NCI-H748 (cell line): Measurements from ENCODE around the gene PKP4.
A peak's percentile ranks its signal among the peaks of the same experiment; 100 is the strongest.
"Not testable (repeated sequence)": the region's sequence is repeated elsewhere in the genome, so short reads cannot be mapped to it uniquely, and the experiment has no call there.

ENCODE experiments used
- DNase-seq: peaks from one replicate; lab custom pipeline; 2025; ENCODE audit not compliant: unreplicated experiment; lab: John Stamatoyannopoulos, UW

The PKP4 gene

DNA sequence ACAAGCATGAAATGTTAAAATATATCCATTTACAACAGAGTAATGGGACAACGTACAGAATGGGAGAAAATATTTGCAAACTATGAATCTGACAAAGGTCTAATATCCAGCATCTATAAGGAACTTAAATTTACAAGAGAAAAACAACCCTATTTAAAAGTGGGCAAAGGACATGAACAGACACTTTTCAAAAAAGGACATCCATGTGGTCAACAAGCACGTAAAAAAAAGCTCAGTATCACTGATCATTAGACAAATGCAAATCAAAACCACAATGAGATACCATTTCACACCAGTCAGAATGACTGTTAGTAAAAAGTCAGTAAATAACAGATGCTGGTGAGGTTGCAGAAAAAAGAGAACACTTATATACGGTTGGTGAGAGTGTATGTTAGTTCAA lies 16.1 kb downstream of the PKP4 start:
- not testable (repeated sequence) for DNase-seq

GRCh38 chr2:158473300-158473699 lies 16.5 kb downstream of the PKP4 start:
- DNase-seq = not testable (repeated sequence)

- DNase-seq = no peak
Observed at GRCh38 chr2:158473719-158474392, 17.1 kb downstream of the PKP4 start.

GRCh38 chr2:158474526-158475011 lies 17.8 kb downstream of the PKP4 start:
- DNase-seq = not testable (repeated sequence)

- DNase-seq = peak; percentile 10
Observed at GRCh38 chr2:158477202-158477601, 20.4 kb downstream of the PKP4 start.

DNA sequence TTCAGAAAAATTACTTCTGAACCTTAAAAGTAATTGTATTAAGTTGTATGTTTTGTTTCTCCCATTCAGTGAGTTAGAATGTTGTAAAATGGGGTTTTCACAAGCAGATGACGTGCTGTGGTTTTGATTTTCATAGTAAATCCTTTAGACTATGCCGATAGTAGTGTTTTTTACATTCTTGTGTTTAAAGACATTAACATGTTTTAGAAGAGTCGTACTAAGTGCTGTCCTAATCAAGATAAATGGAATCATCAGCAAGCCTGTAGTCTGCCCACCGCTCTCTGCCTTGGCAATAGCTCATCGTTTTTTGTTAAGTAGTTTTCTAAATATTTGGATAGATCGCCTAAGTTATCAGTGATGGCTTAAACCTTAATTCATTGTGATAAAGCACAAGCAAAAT lies 21.5 kb downstream of the PKP4 start:
- DNase-seq = no peak

DNA sequence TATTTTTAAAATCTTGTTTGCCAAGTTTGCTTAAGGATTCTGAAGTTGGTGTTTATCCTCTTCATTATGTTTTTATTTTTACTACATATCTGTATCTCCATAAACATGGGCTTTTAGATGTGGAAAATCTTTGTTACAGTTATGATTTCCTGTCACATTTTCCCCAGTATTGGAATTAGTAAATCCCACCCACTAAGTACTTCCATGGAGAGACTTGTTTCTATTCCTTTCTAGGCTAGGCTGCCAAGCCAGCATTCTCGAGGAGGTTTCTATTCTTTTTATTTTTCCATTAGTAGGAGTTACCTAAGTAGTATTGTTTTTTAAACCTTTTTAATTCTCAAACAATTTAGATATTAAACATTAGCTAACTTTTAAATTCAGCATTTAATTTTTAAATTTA lies 22.1 kb downstream of the PKP4 start:
- DNase-seq = no peak

GRCh38 chr2:158481116-158481515 lies 24.4 kb downstream of the PKP4 start:
- no peak for DNase-seq

DNA sequence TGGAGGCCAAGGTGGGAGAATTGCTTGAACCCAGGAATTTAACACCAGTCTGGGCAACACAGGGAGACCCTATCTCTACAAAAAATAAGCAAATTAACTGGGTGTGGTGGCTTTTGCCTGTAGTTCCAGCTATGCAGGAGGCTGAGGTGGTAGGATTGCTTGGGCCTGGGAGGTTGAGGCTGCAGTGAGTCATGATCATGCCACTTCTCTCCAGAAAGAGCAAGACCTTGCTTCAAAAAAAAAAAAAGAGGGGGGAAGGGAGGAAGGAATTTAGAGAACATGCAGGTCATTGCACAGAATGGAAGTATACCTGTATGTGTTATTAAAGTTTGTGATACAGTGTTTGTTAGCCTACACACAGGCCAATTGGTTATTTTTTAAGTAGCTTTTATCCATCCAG lies 25.8 kb downstream of the PKP4 start:
- no peak for DNase-seq

DNA sequence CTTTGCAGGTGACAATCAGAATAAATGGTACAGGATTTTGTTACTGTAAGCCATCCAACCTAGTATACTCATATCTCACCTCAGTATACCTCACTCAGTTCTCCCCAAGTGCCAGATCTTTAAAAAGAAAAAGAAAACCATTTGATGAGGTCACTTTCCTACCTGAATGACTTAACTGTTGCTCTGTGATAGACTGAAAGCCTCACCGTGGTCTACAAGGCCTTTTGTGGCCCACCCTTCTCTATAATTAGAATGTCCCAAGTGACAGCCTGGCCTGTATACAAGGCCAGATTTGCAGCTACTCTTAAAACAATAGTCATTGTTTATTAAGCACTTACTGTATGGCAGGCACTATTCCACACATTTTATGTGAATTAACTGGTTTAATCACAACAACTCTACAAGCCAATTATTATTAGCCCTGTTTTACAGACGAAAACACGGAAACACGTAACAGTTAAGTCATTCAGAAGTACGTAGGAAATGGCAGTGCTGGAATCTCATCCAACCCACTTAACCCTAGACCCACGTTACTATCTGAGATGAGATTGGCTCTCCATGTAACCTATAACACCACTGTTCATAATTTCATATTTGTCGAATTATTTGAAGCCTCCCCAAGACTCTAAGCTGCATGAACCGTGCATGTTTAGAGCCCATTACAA lies 28.3 kb downstream of the PKP4 start:
- DNase-seq = no peak

- no peak for DNase-seq
Observed at GRCh38 chr2:158486150-158486969, 29.6 kb downstream of the PKP4 start.

GRCh38 chr2:158486970-158487325 lies 30.2 kb downstream of the PKP4 start:
- no peak for DNase-seq

DNA sequence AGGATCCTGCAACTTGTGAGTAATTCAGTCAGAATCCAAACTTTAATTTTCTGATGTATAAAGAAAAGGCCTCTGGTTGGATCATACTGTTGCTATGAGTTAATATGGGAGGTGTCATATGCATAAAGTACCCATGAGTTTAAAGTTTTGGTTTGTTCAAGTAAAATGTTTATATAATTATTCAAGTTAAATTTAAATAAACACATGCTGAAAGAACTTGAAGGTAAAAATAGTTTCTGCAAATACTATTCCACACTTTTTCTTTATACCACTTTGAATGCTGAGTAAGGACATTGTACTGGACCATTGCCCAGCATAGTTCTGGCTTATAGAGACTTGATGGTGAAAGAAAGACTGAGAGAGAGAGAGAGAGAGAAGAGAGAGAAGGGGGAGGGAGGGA lies 30.7 kb downstream of the PKP4 start:
- no peak for DNase-seq

GRCh38 chr2:158488442-158489216 lies 31.9 kb downstream of the PKP4 start:
- no peak for DNase-seq

GRCh38 chr2:158489366-158490112 lies 32.8 kb downstream of the PKP4 start:
- DNase-seq = no peak

DNA sequence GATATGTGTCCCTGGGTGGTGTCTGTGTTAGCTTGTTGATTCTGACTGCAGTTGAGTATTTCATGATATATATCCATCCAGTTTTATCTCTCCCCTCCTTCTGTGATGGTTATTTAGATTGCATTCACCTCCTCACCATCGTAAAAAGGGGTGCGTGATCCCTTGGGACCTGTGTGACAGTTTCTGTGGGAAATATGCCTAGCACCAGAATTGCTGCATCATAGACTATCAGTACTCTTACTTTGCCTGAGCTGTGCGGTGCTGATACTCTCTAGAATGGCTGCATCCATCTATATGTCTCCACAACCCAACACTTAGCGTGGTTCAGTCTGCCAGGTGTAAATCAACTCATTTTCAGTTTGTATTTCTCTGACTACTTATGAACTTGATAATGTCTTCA lies 34.3 kb downstream of the PKP4 start:
- no peak for DNase-seq

DNA sequence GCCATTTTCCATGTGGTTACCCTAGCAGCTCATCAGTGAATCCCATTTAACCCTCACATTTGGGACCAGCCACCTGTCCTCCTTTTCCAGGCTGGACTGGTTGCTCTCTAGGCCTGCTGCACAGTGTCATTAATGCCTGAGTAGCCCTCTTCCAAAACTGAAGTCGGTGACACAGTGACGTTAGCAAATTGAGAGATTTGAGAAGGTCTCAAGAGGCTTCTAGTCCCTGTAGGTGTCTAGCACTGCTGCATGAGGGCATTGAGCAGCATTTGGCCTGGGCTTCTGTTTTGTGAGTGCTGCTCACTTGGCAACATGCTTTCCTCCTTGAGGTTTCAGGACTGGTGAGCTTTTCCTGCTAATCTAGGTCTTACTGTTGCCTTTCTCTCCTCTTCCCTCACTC lies 36.7 kb downstream of the PKP4 start:
- no peak for DNase-seq

GRCh38 chr2:158495175-158495574 lies 38.4 kb downstream of the PKP4 start:
- DNase-seq = no peak

- no peak for DNase-seq
Observed at GRCh38 chr2:158496986-158497385, 40.2 kb downstream of the PKP4 start.

DNA sequence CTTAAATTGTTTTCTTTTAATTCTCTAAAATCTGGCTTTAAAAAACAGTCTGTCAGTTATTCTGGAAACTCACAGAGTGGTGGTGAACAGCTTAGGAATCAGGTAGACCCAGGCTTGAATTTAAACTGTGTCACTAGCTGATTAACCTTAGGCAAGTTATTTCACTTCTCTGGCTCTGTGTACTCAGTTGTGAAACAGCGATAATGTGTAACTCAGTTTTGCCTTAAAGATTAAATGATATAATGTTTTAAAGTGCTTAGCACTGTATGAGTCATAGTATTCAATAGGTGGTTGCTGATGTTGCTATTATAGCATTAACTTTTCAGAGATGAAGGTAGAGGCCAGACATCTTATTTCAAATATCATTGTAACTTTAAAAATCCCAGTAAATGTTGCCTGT lies 40.7 kb downstream of the PKP4 start:
- DNase-seq = no peak
